8988T (cell line): ENCODE results near the gene MAP1LC3B.
"Not testable (repeated sequence)": the region's sequence is repeated elsewhere in the genome, so short reads cannot be mapped to it uniquely, and the experiment has no call there.

Source experiments
- DNase-seq: peaks from one replicate; pipeline ENCODE4 v3.0.0; 2011

Gene MAP1LC3B

GRCh38 chr16:87383505-87384161 is 8.5 kb upstream of the MAP1LC3B start, which contains the start of gene FBXO31:
Gene FBXO31 (minus strand): TSS chr16:87383776. CDS start chr16:87383744, 32 bp downstream.
- DNase-seq = peak; percentile 83

- peak; percentile 74 for DNase-seq
These were observed 7.8 kb upstream of the MAP1LC3B start for GRCh38 chr16:87384162-87384874.

- not testable (repeated sequence) for DNase-seq
These were observed 7.3 kb upstream of the MAP1LC3B start for GRCh38 chr16:87384875-87385167.

GRCh38 chr16:87387942-87388817 is 4.0 kb upstream of the MAP1LC3B start:
- peak; percentile 94 for DNase-seq

GRCh38 chr16:87388818-87389134 is 3.4 kb upstream of the MAP1LC3B start:
- no peak for DNase-seq

GRCh38 chr16:87389245-87389644 is 2.9 kb upstream of the MAP1LC3B start:
- DNase-seq = no peak

GRCh38 chr16:87389914-87390313 is 2.2 kb upstream of the MAP1LC3B start:
- not testable (repeated sequence) for DNase-seq

GRCh38 chr16:87390641-87391323 is 1.4 kb upstream of the MAP1LC3B start:
- no peak for DNase-seq

GRCh38 chr16:87391324-87391949 is 699 bp upstream of the MAP1LC3B start:
- no peak for DNase-seq

- peak; percentile 61 for DNase-seq
These were observed 914 bp downstream of the MAP1LC3B start for GRCh38 chr16:87392821-87393679.

- no peak for DNase-seq
These were observed 1.5 kb downstream of the MAP1LC3B start for GRCh38 chr16:87393680-87394055.

GRCh38 chr16:87395181-87395842 is 3.2 kb downstream of the MAP1LC3B start:
- DNase-seq = no peak

- no peak for DNase-seq
These were observed 12.9 kb downstream of the MAP1LC3B start for GRCh38 chr16:87404764-87405625.

- DNase-seq = no peak
These were observed 14.5 kb downstream of the MAP1LC3B start for GRCh38 chr16:87406495-87407088.

GRCh38 chr16:87407511-87408112 is 15.5 kb downstream of the MAP1LC3B start:
- peak; percentile 71 for DNase-seq

GRCh38 chr16:87409153-87409552 is 17.0 kb downstream of the MAP1LC3B start:
- DNase-seq = no peak

GRCh38 chr16:87409781-87410180 is 17.6 kb downstream of the MAP1LC3B start:
- no peak for DNase-seq

- DNase-seq = no peak
These were observed 18.4 kb downstream of the MAP1LC3B start for GRCh38 chr16:87410530-87410929.

- no peak for DNase-seq
These were observed 18.8 kb downstream of the MAP1LC3B start for GRCh38 chr16:87410968-87411367.
